Esophagus squamous epithelium (tissue), 5 donors: ENCODE results near the gene PPM1G. TPM values are rescaled to one million over a fixed set of nuclear protein-coding genes. Genes with fewer than 3 reads are reported as not detected.

Source experiments
- DNase-seq: peaks from one replicate; lab custom pipeline; 2025; lab: John Stamatoyannopoulos, UW
- H3K27ac ChIP-seq, 4 donors: fragments of 200-600 bp; sonication (generic); one replicate each; pipeline ENCODE4 v1.5.1; 2016 to 2019; ENCODE audit warnings: mild to moderate bottlenecking in 1 of 4
- H3K27me3 ChIP-seq, 4 donors: fragments of 200-600 bp; sonication (generic); 1 replicate in 3 of 4; 2 replicates in 1 of 4; pipeline versions ENCODE4 v1.5.1 to v1.6.0; 2017 to 2021; ENCODE audit warnings: antibody characterized with exemption in 1 of 4
- H3K36me3 ChIP-seq, 3 donors: fragments of 200-600 bp; sonication (generic); one replicate each; pipeline ENCODE4 v1.5.1; 2016 to 2019
- H3K4me1 ChIP-seq, 3 donors: fragments of 200-600 bp; sonication (generic); one replicate each; pipeline ENCODE4 v1.5.1; 2017 to 2019
- H3K4me3 ChIP-seq, 4 donors: fragments of 200-600 bp; sonication (generic); 1 replicate in 3 of 4; 2 replicates in 1 of 4; pipeline ENCODE4 v1.5.1; 2016 to 2019; ENCODE audit warnings: mild to moderate bottlenecking in 2 of 4, moderate library complexity in 1 of 4
- H3K9me3 ChIP-seq, 3 donors: fragments of 200-600 bp; sonication (generic); one replicate each; pipeline ENCODE4 v1.5.1; 2016 to 2019
- POLR2A ChIP-seq, 4 donors: fragments of 450-650 bp; IDR thresholded peaks; one replicate each; pipeline ENCODE4 v1.6.1; 2017; ENCODE audit warnings: antibody characterized with exemption in 4 of 4, mild to moderate bottlenecking in 4 of 4, moderate library complexity in 3 of 4
- WGBS, 2 donors: methylation state at CpG; one replicate each; pipeline ENCODE4 v1.1.5; 2018; 5-methylcytosine and 5-hydroxymethylcytosine counted together
- intact Hi-C: fragments of 100-400 bp; cut with DNase I; formaldehyde crosslinking; loops from one replicate; pipeline ENCODE4 v1.15.0; 2022
- total RNA-seq, 4 donors: library from RNA; depleted of rRNA; stranded (reverse); fragments of >200 nt; gene quantifications; one replicate each; pipeline ENCODE4 v1.1.0, GENCODE V29; 2016
- TF ChIP-seq, protein P1 (sequence below), 6 experiments: fragments of 450-650 bp in 4 of 6; fragments of 200-600 bp in 2 of 6; sonication (generic) in 2 of 6; IDR thresholded peaks; one replicate each; pipeline ENCODE4 v1.5.1; 2016 to 2019; ENCODE audit warnings: antibody characterized with exemption in 6 of 6, mild to moderate bottlenecking in 4 of 6, moderate library complexity in 4 of 6
- donor health status: DM: yes; HTN: yes; CAD: no.

Gene PPM1G
- total RNA-seq, 4 donors from 2014 or later = 51.9 to 77.1 (median 67.4) TPM

DNA sequence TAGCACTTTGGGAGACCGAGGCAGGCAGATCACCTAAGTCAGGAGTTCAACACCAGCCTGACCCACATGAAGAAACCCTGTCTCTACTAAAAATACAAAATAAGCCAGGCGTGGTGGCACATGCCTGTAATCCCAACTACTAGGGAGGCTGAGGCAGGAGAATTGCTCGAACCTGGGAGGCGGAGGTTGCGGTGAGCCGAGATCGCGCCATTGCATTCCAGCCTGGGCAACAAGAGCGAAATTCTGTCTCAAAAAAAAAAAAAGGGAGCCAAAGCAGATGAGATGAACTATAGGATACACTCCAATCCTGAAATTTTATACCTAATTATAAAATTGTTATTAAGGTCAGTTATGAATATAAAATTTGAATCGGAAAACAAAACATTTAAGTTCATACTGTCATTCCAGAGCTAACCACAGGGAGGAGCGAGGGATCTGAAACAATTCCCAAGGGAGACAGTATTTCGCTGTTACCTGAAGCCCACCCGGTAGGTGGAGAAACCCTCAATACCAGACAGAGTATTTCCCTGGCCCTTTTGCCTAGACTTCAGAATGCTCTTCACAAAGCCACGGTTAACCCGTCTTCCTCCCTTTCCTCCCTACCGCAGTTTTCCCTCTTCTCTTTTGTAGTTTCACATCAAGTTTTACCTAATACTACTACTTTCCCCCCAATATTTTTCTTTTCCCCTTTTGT, 1.4 kb downstream of the PPM1G start:
- H3K9me3 ChIP-seq = no peaks in the 10 kb centered on the region
- intact Hi-C loops = no loop called here
- peaks cover 0 to 35% (median 0%) of the 10 kb centered on the region in 3 donors for H3K36me3 ChIP-seq
- H3K27ac ChIP-seq = peak overlapping the region in 3 of 4 donors; percentile 88 to 94 (median 91)
- peak overlapping the region; percentile 92 to 96 (median 96) for H3K4me3 ChIP-seq
- DNase-seq = no peak
- H3K27me3 ChIP-seq = no peaks in the 10 kb centered on the region
- WGBS, 2 donors = 44 to 47% methylated on average over 16 of the region's 16 CpGs
- TF ChIP-seq POLR2A (IDR thresholded peaks at IDR 0.05) = no peak
- TF ChIP-seq, protein P1, sequence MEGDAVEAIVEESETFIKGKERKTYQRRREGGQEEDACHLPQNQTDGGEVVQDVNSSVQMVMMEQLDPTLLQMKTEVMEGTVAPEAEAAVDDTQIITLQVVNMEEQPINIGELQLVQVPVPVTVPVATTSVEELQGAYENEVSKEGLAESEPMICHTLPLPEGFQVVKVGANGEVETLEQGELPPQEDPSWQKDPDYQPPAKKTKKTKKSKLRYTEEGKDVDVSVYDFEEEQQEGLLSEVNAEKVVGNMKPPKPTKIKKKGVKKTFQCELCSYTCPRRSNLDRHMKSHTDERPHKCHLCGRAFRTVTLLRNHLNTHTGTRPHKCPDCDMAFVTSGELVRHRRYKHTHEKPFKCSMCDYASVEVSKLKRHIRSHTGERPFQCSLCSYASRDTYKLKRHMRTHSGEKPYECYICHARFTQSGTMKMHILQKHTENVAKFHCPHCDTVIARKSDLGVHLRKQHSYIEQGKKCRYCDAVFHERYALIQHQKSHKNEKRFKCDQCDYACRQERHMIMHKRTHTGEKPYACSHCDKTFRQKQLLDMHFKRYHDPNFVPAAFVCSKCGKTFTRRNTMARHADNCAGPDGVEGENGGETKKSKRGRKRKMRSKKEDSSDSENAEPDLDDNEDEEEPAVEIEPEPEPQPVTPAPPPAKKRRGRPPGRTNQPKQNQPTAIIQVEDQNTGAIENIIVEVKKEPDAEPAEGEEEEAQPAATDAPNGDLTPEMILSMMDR (IDR thresholded peaks at IDR 0.05) = peak in 5 of 6 experiments; percentile 48 to 69 (median 57)
- H3K4me1 ChIP-seq = peaks cover 12 to 42% (median 20%) of the 10 kb centered on the region in 3 donors

- Histone ChIP-seq H3K27me3 (no peaks in the 10 kb centered on the region), H3K27ac (no peak overlapping the region), H3K4me3 (no peak overlapping the region), H3K9me3 (no peaks in the 10 kb centered on the region), H3K4me1 (no peaks in the 10 kb centered on the region), H3K36me3 (peaks cover 0 to 30% (median 0%) of the 10 kb centered on the region in 3 donors)
- TF ChIP-seq, protein P1 (IDR thresholded peaks at IDR 0.05) = no peak
- no peak for TF ChIP-seq POLR2A (IDR thresholded peaks at IDR 0.05)
- no peak for DNase-seq
- intact Hi-C loops = no loop called here
- WGBS, 2 donors = 93 to 100% methylated on average over 2 of the region's 2 CpGs
These were observed 8.8 kb downstream of the PPM1G start for GRCh38 chr2:27400348-27401135.

GRCh38 chr2:27398962-27399361, 10.4 kb downstream of the PPM1G start:
- H3K4me1 ChIP-seq = no peaks in the 10 kb centered on the region
- intact Hi-C loops = no loop called here
- peaks cover 0 to 15% (median 0%) of the 10 kb centered on the region in 3 donors for H3K36me3 ChIP-seq
- H3K27me3 ChIP-seq = no peaks in the 10 kb centered on the region
- H3K27ac ChIP-seq = no peak overlapping the region
- WGBS, 2 donors = 90 to 96% methylated on average over 5 of the region's 5 CpGs
- DNase-seq = no peak
- no peak overlapping the region for H3K4me3 ChIP-seq
- TF ChIP-seq POLR2A (IDR thresholded peaks at IDR 0.05) = no peak
- TF ChIP-seq, protein P1 (IDR thresholded peaks at IDR 0.05) = no peak
- no peaks in the 10 kb centered on the region for H3K9me3 ChIP-seq

DNA sequence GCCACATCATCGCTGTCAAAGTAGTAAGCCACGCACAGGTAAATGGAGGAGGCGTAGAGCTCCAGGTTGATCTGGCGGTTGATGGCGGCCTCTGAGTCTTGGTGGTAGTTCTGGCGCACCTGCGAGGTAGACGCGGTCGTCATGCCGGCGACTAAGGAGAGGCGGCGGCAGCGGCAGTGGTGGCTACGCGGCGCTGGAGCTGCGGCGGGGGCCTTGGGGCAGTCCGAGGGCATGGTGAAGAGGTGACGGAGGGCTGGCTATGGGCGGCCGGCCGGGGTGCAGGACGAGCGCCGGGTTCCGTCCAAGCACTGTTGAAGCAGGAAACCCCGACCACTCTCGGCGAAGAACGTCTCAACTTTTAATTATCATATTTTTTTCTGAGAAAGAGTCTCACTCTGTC, 16.2 kb downstream of the PPM1G start:
- DNase-seq = no peak
- intact Hi-C loops = no loop called here
- Histone ChIP-seq H3K27ac (no peak overlapping the region), H3K9me3 (no peaks in the 10 kb centered on the region), H3K4me3 (no peak overlapping the region), H3K36me3 (peaks cover 0 to 13% (median 4%) of the 10 kb centered on the region in 3 donors), H3K4me1 (no peaks in the 10 kb centered on the region), H3K27me3 (no peaks in the 10 kb centered on the region)
- 98% methylated on average over 19 to 30 of the region's 33 CpGs for WGBS, 2 donors
- TF ChIP-seq, protein P1 (IDR thresholded peaks at IDR 0.05) = no peak
- no peak for TF ChIP-seq POLR2A (IDR thresholded peaks at IDR 0.05)
